DOHH2 (cell line): ENCODE measurements around the gene KAT6B.

Source experiments
- H3F3A ChIP-seq: fragments of 200-600 bp; sonication (generic), shearing (Covaris generic); 2 replicates; pipeline ENCODE4 v1.6.0; 2016; ENCODE audit warnings: antibody characterized with exemption, mild to moderate bottlenecking; ENCODE audit not compliant: control insufficient read depth, insufficient read depth
- H3K27ac ChIP-seq: fragments of 200-600 bp; sonication (generic); 2 replicates; pipeline ENCODE4 v1.5.1; 2014; ENCODE audit warnings: low read depth, mild to moderate bottlenecking, low read length, moderate library complexity
- H3K27me3 ChIP-seq: fragments of 200-600 bp; sonication (generic); 2 replicates; pipeline ENCODE4 v1.6.1; 2014; ENCODE audit warnings: mild to moderate bottlenecking, low read length, mixed read lengths; ENCODE audit not compliant: control insufficient read depth
- H3K36me3 ChIP-seq: fragments of 200-600 bp; sonication (generic); 2 replicates; pipeline ENCODE4 v1.6.1; 2014; ENCODE audit warnings: mild to moderate bottlenecking, low read length, moderate library complexity, mixed read lengths; ENCODE audit not compliant: control insufficient read depth
- H3K4me1 ChIP-seq: fragments of 200-600 bp; sonication (generic); 2 replicates; pipeline ENCODE4 v1.6.1; 2014; ENCODE audit warnings: mild to moderate bottlenecking, low read length, mixed read lengths; ENCODE audit not compliant: control insufficient read depth
- H3K4me2 ChIP-seq: fragments of 200-600 bp; sonication (generic); 2 replicates; pipeline ENCODE4 v1.6.0; 2014; ENCODE audit warnings: mild to moderate bottlenecking, low read length, moderate library complexity
- H3K4me3 ChIP-seq: fragments of 200-600 bp; sonication (generic); 2 replicates; pipeline ENCODE4 v1.5.1; 2014; ENCODE audit warnings: mild to moderate bottlenecking, low read length, mixed read lengths
- H3K79me2 ChIP-seq: fragments of 200-600 bp; sonication (generic); 2 replicates; pipeline ENCODE4 v1.6.1; 2014; ENCODE audit warnings: mild to moderate bottlenecking, low read length, mixed read lengths; ENCODE audit not compliant: control insufficient read depth
- H3K9me2 ChIP-seq: fragments of 200-600 bp; sonication (generic); replicated peaks from 2 replicates; pipeline ENCODE4 v1.6.1; 2014; ENCODE audit warnings: mild to moderate bottlenecking, low read length, mixed read lengths; ENCODE audit not compliant: control insufficient read depth
- H3K9me3 ChIP-seq: fragments of 200-600 bp; sonication (generic); 2 replicates; pipeline ENCODE4 v1.6.1; 2014; ENCODE audit warnings: antibody characterized with exemption, low read length, mixed read lengths; ENCODE audit not compliant: control insufficient read depth, insufficient read depth
- H4K20me1 ChIP-seq: fragments of 200-600 bp; sonication (generic); 2 replicates; pipeline ENCODE4 v1.6.0; 2014; ENCODE audit warnings: low read depth, mild to moderate bottlenecking, antibody characterized with exemption, low read length, moderate library complexity; ENCODE audit not compliant: control insufficient read depth, insufficient read depth
- CTCF ChIP-seq: fragments of 200-600 bp; sonication (generic); IDR thresholded peaks from one replicate; pipeline ENCODE4 v1.5.1; 2014; ENCODE audit warnings: antibody characterized with exemption, mild to moderate bottlenecking, low read depth, low read length; ENCODE audit not compliant: poor library complexity, severe bottlenecking
- EZH2phosphoT487 ChIP-seq: fragments of 200-600 bp; sonication (generic); IDR thresholded peaks from 2 replicates; pipeline ENCODE4 v1.6.1; 2017; ENCODE audit warnings: borderline replicate concordance, mild to moderate bottlenecking, antibody characterized with exemption, low read length, moderate library complexity, mixed read lengths

KAT6B gene

GRCh38 chr10:75034131-75034512 lies 207.7 kb downstream of the KAT6B start:
- Histone ChIP-seq H3K79me2 (no peaks in the 10 kb centered on the region), H3K9me3 (no peaks in the 10 kb centered on the region), H3K36me3 (peaks cover 10% of the 10 kb centered on the region; the same call in 1 of the 2 replicates), H3F3A (no peaks in the 10 kb centered on the region), H3K4me1 (no peaks in the 10 kb centered on the region), H4K20me1 (no peaks in the 10 kb centered on the region), H3K4me2 (no peak overlapping the region), H3K27me3 (no peaks in the 10 kb centered on the region), H3K4me3 (no peak overlapping the region), H3K9me2 (no peaks in the 10 kb centered on the region), H3K27ac (no peak overlapping the region)
- TF ChIP-seq EZH2phosphoT487, result no peak
- TF ChIP-seq CTCF, result no peak

- Histone ChIP-seq H3K27ac (no peak overlapping the region), H3K4me2 (no peak overlapping the region), H3F3A (no peaks in the 10 kb centered on the region), H3K4me3 (no peak overlapping the region), H3K36me3 (peaks cover 5% of the 10 kb centered on the region; the same call in 1 of the 2 replicates), H3K27me3 (no peaks in the 10 kb centered on the region), H3K9me2 (no peaks in the 10 kb centered on the region), H3K9me3 (no peaks in the 10 kb centered on the region), H4K20me1 (no peaks in the 10 kb centered on the region), H3K4me1 (no peaks in the 10 kb centered on the region), H3K79me2 (no peaks in the 10 kb centered on the region)
- no peak for TF ChIP-seq CTCF
- TF ChIP-seq EZH2phosphoT487, result no peak
Measured at GRCh38 chr10:75034714-75035258, 208.4 kb downstream of the KAT6B start.

- TF ChIP-seq CTCF (no peak), EZH2phosphoT487 (no peak)
- Histone ChIP-seq H3K4me1 (no peaks in the 10 kb centered on the region), H3K79me2 (no peaks in the 10 kb centered on the region)
Measured at GRCh38 chr10:75035975-75036708, 209.7 kb downstream of the KAT6B start.

More at GRCh38 chr10:75035975-75036708, 209.7 kb downstream of the KAT6B start:
- Histone ChIP-seq H3K4me2 (no peak overlapping the region), H4K20me1 (no peaks in the 10 kb centered on the region), H3K4me3 (no peak overlapping the region), H3F3A (no peaks in the 10 kb centered on the region), H3K9me2 (no peaks in the 10 kb centered on the region), H3K27me3 (no peaks in the 10 kb centered on the region), H3K36me3 (no peaks in the 10 kb centered on the region), H3K9me3 (no peaks in the 10 kb centered on the region), H3K27ac (no peak overlapping the region)
